GM12892 (cell line): Measurements from ENCODE around the gene FOXN1.

Experiments
- POLR2A ChIP-seq: IDR thresholded peaks from 2 replicates; pipeline ENCODE4 v1.6.1; 2011; ENCODE audit warnings: low read depth, low read length, control low read depth
- POLR2AphosphoS5 ChIP-seq: IDR thresholded peaks from 2 replicates; pipeline ENCODE4 v1.6.1; 2011; ENCODE audit warnings: low read depth, low read length, control low read depth

- TF ChIP-seq POLR2A (no peak), POLR2AphosphoS5 (no peak)
Measured at GRCh38 chr17:28466521-28467048, 39.6 kb upstream of the FOXN1 start.
